IPS DF 19.7 (cell line): ENCODE measurements around the gene SYNE4.
"Not testable (repeated sequence)": the region's sequence is repeated elsewhere in the genome, so short reads cannot be mapped to it uniquely, and the experiment has no call there.

Experiments
- DNase-seq: peaks from one replicate; pipeline ENCODE4 v3.0.0-alpha.2; 2013; ENCODE audit warnings: low read depth, low spot score

The SYNE4 gene

GRCh38 chr19:35990771-35991730 lies 17.6 kb downstream of the SYNE4 start:
- DNase-seq: no peak

GRCh38 chr19:35990156-35990555 lies 18.5 kb downstream of the SYNE4 start:
- DNase-seq: no peak

GRCh38 chr19:35988824-35989223 lies 19.8 kb downstream of the SYNE4 start:
- DNase-seq: no peak

GRCh38 chr19:35987571-35987896 lies 21.1 kb downstream of the SYNE4 start:
- DNase-seq: no peak

- DNase-seq: no peak
Measured at GRCh38 chr19:35986664-35987570, 21.7 kb downstream of the SYNE4 start.

- DNase-seq: no peak
Measured at GRCh38 chr19:35986111-35986510, 22.5 kb downstream of the SYNE4 start.

- DNase-seq: no peak
Measured at GRCh38 chr19:35983177-35983576, 25.4 kb downstream of the SYNE4 start.

- not testable (repeated sequence) for DNase-seq
Measured at GRCh38 chr19:35980997-35981396, 27.6 kb downstream of the SYNE4 start.

GRCh38 chr19:35978832-35979365 lies 29.7 kb downstream of the SYNE4 start:
- no peak for DNase-seq

- DNase-seq: no peak
Measured at GRCh38 chr19:35978271-35978670, 30.3 kb downstream of the SYNE4 start.

GRCh38 chr19:35977446-35978222 lies 31.0 kb downstream of the SYNE4 start:
- DNase-seq: no peak

- DNase-seq: no peak
Measured at GRCh38 chr19:35975608-35976214, 32.9 kb downstream of the SYNE4 start.

GRCh38 chr19:35973487-35973886 lies 35.1 kb downstream of the SYNE4 start:
- DNase-seq: no peak

- DNase-seq: no peak
Measured at GRCh38 chr19:35966771-35967170, 41.8 kb downstream of the SYNE4 start.

GRCh38 chr19:35963514-35963913 lies 45.1 kb downstream of the SYNE4 start:
- DNase-seq: no peak

GRCh38 chr19:35960432-35960972 lies 48.1 kb downstream of the SYNE4 start:
- DNase-seq: no peak

- DNase-seq: no peak
Measured at GRCh38 chr19:35959968-35960320, 48.7 kb downstream of the SYNE4 start.

GRCh38 chr19:35959040-35959967 lies 49.3 kb downstream of the SYNE4 start:
- no peak for DNase-seq

GRCh38 chr19:35958660-35959039 lies 50.0 kb downstream of the SYNE4 start:
- no peak for DNase-seq

- not testable (repeated sequence) for DNase-seq
Measured at GRCh38 chr19:35957411-35957810, 51.2 kb downstream of the SYNE4 start.
